Stimulated activated CD4-positive, alpha-beta T cell treated with anti-CD3 and anti-CD28 coated beads, Interleukin-2, amount 100 ng/mL, for 24 hours (primary cell): ENCODE measurements around the gene DOK6.

ENCODE experiments used
- DNase-seq, 2 donors: peaks; one replicate each; pipeline ENCODE4 v3.0.0-alpha.2; 2020

DOK6 gene

GRCh38 chr18:69697069-69697468 lies 296.4 kb downstream of the DOK6 start:
- no peak for DNase-seq

- DNase-seq: no peak
These were observed 297.0 kb downstream of the DOK6 start for GRCh38 chr18:69697689-69698088.

GRCh38 chr18:69701305-69701704 lies 300.6 kb downstream of the DOK6 start:
- no peak for DNase-seq

- no peak for DNase-seq
These were observed 302.8 kb downstream of the DOK6 start for GRCh38 chr18:69703461-69703860.

- no peak for DNase-seq
These were observed 305.3 kb downstream of the DOK6 start for GRCh38 chr18:69705987-69706386.

GRCh38 chr18:69708844-69709243 lies 308.2 kb downstream of the DOK6 start:
- no peak for DNase-seq

- no peak for DNase-seq
These were observed 314.6 kb downstream of the DOK6 start for GRCh38 chr18:69715191-69715795.

- DNase-seq: no peak
These were observed 316.9 kb downstream of the DOK6 start for GRCh38 chr18:69717586-69717985.

- DNase-seq: no peak
These were observed 318.3 kb downstream of the DOK6 start for GRCh38 chr18:69718912-69719547.

- no peak for DNase-seq
These were observed 319.7 kb downstream of the DOK6 start for GRCh38 chr18:69720422-69720821.

- DNase-seq: no peak
These were observed 322.7 kb downstream of the DOK6 start for GRCh38 chr18:69723434-69723833.

- no peak for DNase-seq
These were observed 324.3 kb downstream of the DOK6 start for GRCh38 chr18:69725009-69725408.

GRCh38 chr18:69725855-69726508 lies 325.3 kb downstream of the DOK6 start:
- DNase-seq: no peak

- DNase-seq: no peak
These were observed 327.4 kb downstream of the DOK6 start for GRCh38 chr18:69727912-69728572.

GRCh38 chr18:69730664-69731063 lies 330.0 kb downstream of the DOK6 start:
- DNase-seq: no peak

GRCh38 chr18:69734536-69734935 lies 333.8 kb downstream of the DOK6 start:
- no peak for DNase-seq

- DNase-seq: no peak
These were observed 336.0 kb downstream of the DOK6 start for GRCh38 chr18:69736730-69737129.

- no peak for DNase-seq
These were observed 337.2 kb downstream of the DOK6 start for GRCh38 chr18:69737851-69738250.

- DNase-seq: no peak
These were observed 346.7 kb downstream of the DOK6 start for GRCh38 chr18:69747388-69747787.

- DNase-seq: no peak
These were observed 352.2 kb downstream of the DOK6 start for GRCh38 chr18:69752737-69753380.

GRCh38 chr18:69754108-69754507 lies 353.4 kb downstream of the DOK6 start:
- DNase-seq: no peak

- no peak for DNase-seq
These were observed 354.4 kb downstream of the DOK6 start for GRCh38 chr18:69755041-69755440.

GRCh38 chr18:69755856-69756496 lies 355.3 kb downstream of the DOK6 start:
- DNase-seq: no peak
